ENCODE data around the gene CLCA4.

Gene CLCA4

GRCh38 chr1:86618358-86618757 lies 71.5 kb downstream of the CLCA4 start:
- no peak for DNase-seq (ENCODE audit: low read depth)

GRCh38 chr1:86619313-86619712 lies 72.4 kb downstream of the CLCA4 start:
- no peak for DNase-seq (ENCODE audit: low read depth)

GRCh38 chr1:86621286-86621685 lies 74.4 kb downstream of the CLCA4 start:
- no peak for DNase-seq (ENCODE audit: low read depth)
